PC-3 (cell line): Measurements from ENCODE around the gene EXOC6B.

Source experiments
- CTCF ChIP-seq: fragments of 300-600 bp; sonication (generic); conservative IDR thresholded peaks from 2 replicates; pipeline ENCODE4 v1.5.1; 2017; ENCODE audit warnings: antibody characterized with exemption, low read depth, mild to moderate bottlenecking, low read length
- EZH2 ChIP-seq: fragments of 300-600 bp; sonication (generic); IDR thresholded peaks from one replicate; pipeline ENCODE4 v1.6.1; 2017; ENCODE audit warnings: antibody characterized with exemption, mild to moderate bottlenecking, low read length; ENCODE audit not compliant: unreplicated experiment
- EZH2phosphoT487 ChIP-seq: fragments of 300-600 bp; sonication (generic); IDR thresholded peaks from 2 replicates; pipeline ENCODE4 v1.6.1; 2018; ENCODE audit warnings: mild to moderate bottlenecking, antibody characterized with exemption, low read length, borderline replicate concordance

GRCh38 chr2:72661985-72662384 lies 163.8 kb downstream of the EXOC6B start:
- no peak for TF ChIP-seq CTCF
- TF ChIP-seq EZH2, result no peak
- TF ChIP-seq EZH2phosphoT487, result no peak
